Measurements from ENCODE around the gene ZNF407.

ZNF407 gene

GRCh38 chr18:75066936-75067335 lies 469.3 kb downstream of the ZNF407 start:
- H3K4me3 ChIP-seq (ENCODE audit: low read length), result no peak overlapping the region
- no peaks in the 10 kb centered on the region for H4K20me1 ChIP-seq (ENCODE audit: control insufficient read depth, insufficient read depth, low read depth, low read length)
- no peaks in the 10 kb centered on the region for H3K9me3 ChIP-seq (ENCODE audit: control insufficient read depth, insufficient read depth, low read length)
- H3K36me3 ChIP-seq (ENCODE audit: control insufficient read depth, low read length), result no peaks in the 10 kb centered on the region
- H3K79me2 ChIP-seq (ENCODE audit: control insufficient read depth, low read length), result no peaks in the 10 kb centered on the region
- no peaks in the 10 kb centered on the region for H3K9me2 ChIP-seq (replicated peaks; ENCODE audit: control insufficient read depth, low read length)
- no peak overlapping the region for H3K4me2 ChIP-seq (ENCODE audit: low read length)
- H3K27ac ChIP-seq (ENCODE audit: low read depth, low read length), result no peak overlapping the region
- TF ChIP-seq EZH2phosphoT487 (IDR thresholded peaks at IDR 0.05; ENCODE audit: borderline replicate concordance, low read length), result no peak
- TF ChIP-seq CTCF (IDR thresholded peaks at IDR 0.05; ENCODE audit: low read depth, low read length, poor library complexity, severe bottlenecking), result no peak
- H3F3A ChIP-seq (ENCODE audit: control insufficient read depth, insufficient read depth), result peaks cover 6% of the 10 kb centered on the region; the same call in 1 of the 2 replicates
- no peaks in the 10 kb centered on the region for H3K27me3 ChIP-seq (ENCODE audit: control insufficient read depth, low read length)
- H3K4me1 ChIP-seq (ENCODE audit: control insufficient read depth, low read length), result peaks cover 20% of the 10 kb centered on the region

- Histone ChIP-seq H4K20me1 (ENCODE audit: control insufficient read depth, insufficient read depth, low read depth, low read length) (no peaks in the 10 kb centered on the region), H3K4me3 (ENCODE audit: low read length) (no peak overlapping the region), H3K27ac (ENCODE audit: low read depth, low read length) (no peak overlapping the region), H3K9me2 (replicated peaks; ENCODE audit: control insufficient read depth, low read length) (no peaks in the 10 kb centered on the region), H3K36me3 (ENCODE audit: control insufficient read depth, low read length) (no peaks in the 10 kb centered on the region), H3K4me1 (ENCODE audit: control insufficient read depth, low read length) (peaks cover 22% of the 10 kb centered on the region), H3K27me3 (ENCODE audit: control insufficient read depth, low read length) (no peaks in the 10 kb centered on the region), H3F3A (ENCODE audit: control insufficient read depth, insufficient read depth) (peaks cover 6% of the 10 kb centered on the region; the same call in 1 of the 2 replicates), H3K9me3 (ENCODE audit: control insufficient read depth, insufficient read depth, low read length) (no peaks in the 10 kb centered on the region), H3K4me2 (ENCODE audit: low read length) (no peak overlapping the region), H3K79me2 (ENCODE audit: control insufficient read depth, low read length) (no peaks in the 10 kb centered on the region)
- TF ChIP-seq CTCF (IDR thresholded peaks at IDR 0.05; ENCODE audit: low read depth, low read length, poor library complexity, severe bottlenecking) (no peak), EZH2phosphoT487 (IDR thresholded peaks at IDR 0.05; ENCODE audit: borderline replicate concordance, low read length) (no peak)
These were observed 470.5 kb downstream of the ZNF407 start for GRCh38 chr18:75067996-75068645.

GRCh38 chr18:75068682-75069435 lies 471.2 kb downstream of the ZNF407 start:
- no peak overlapping the region for H3K4me2 ChIP-seq (ENCODE audit: low read length)
- no peaks in the 10 kb centered on the region for H3K36me3 ChIP-seq (ENCODE audit: control insufficient read depth, low read length)
- no peak overlapping the region for H3K27ac ChIP-seq (ENCODE audit: low read depth, low read length)
- peaks cover 22% of the 10 kb centered on the region for H3K4me1 ChIP-seq (ENCODE audit: control insufficient read depth, low read length)
- TF ChIP-seq CTCF (IDR thresholded peaks at IDR 0.05; ENCODE audit: low read depth, low read length, poor library complexity, severe bottlenecking), result no peak
- TF ChIP-seq EZH2phosphoT487 (IDR thresholded peaks at IDR 0.05; ENCODE audit: borderline replicate concordance, low read length), result no peak
- no peak overlapping the region for H3K4me3 ChIP-seq (ENCODE audit: low read length)
- H3K27me3 ChIP-seq (ENCODE audit: control insufficient read depth, low read length), result no peaks in the 10 kb centered on the region
- peaks cover 6% of the 10 kb centered on the region; the same call in 1 of the 2 replicates for H3F3A ChIP-seq (ENCODE audit: control insufficient read depth, insufficient read depth)
- no peaks in the 10 kb centered on the region for H3K79me2 ChIP-seq (ENCODE audit: control insufficient read depth, low read length)
- no peaks in the 10 kb centered on the region for H4K20me1 ChIP-seq (ENCODE audit: control insufficient read depth, insufficient read depth, low read depth, low read length)
- no peaks in the 10 kb centered on the region for H3K9me3 ChIP-seq (ENCODE audit: control insufficient read depth, insufficient read depth, low read length)
- no peaks in the 10 kb centered on the region for H3K9me2 ChIP-seq (replicated peaks; ENCODE audit: control insufficient read depth, low read length)
